ENCODE data around the gene FYCO1.
A peak's percentile ranks its signal among the peaks of the same experiment; 100 is the strongest.

The FYCO1 gene

GRCh38 chr3:45959201-45959600 is 36.4 kb downstream of the FYCO1 start:
- DNase-seq: no peak

- DNase-seq: no peak
These were observed 37.3 kb downstream of the FYCO1 start for GRCh38 chr3:45958321-45958791.

- DNase-seq: no peak
These were observed 38.0 kb downstream of the FYCO1 start for GRCh38 chr3:45957586-45957985.

- DNase-seq: no peak
These were observed 39.9 kb downstream of the FYCO1 start for GRCh38 chr3:45955706-45956105.

- no peak for DNase-seq
These were observed 40.5 kb downstream of the FYCO1 start for GRCh38 chr3:45955017-45955647.

- no peak for DNase-seq
These were observed 41.3 kb downstream of the FYCO1 start for GRCh38 chr3:45954306-45954705.

GRCh38 chr3:45953536-45953935 is 42.1 kb downstream of the FYCO1 start:
- no peak for DNase-seq

GRCh38 chr3:45952456-45952855 is 43.2 kb downstream of the FYCO1 start:
- no peak for DNase-seq

- no peak for DNase-seq
These were observed 43.7 kb downstream of the FYCO1 start for GRCh38 chr3:45951946-45952345.

- DNase-seq: peak; percentile 67
These were observed 44.7 kb downstream of the FYCO1 start for GRCh38 chr3:45950686-45951600.

GRCh38 chr3:45950131-45950530 is 45.5 kb downstream of the FYCO1 start:
- no peak for DNase-seq

- no peak for DNase-seq
These were observed 46.2 kb downstream of the FYCO1 start for GRCh38 chr3:45949432-45949831.

GRCh38 chr3:45948881-45949280 is 46.7 kb downstream of the FYCO1 start:
- no peak for DNase-seq

- no peak for DNase-seq
These were observed 47.3 kb downstream of the FYCO1 start for GRCh38 chr3:45948311-45948781.

GRCh38 chr3:45947361-45947760 is 48.3 kb downstream of the FYCO1 start:
- DNase-seq: no peak

GRCh38 chr3:45946875-45947274 is 48.7 kb downstream of the FYCO1 start:
- no peak for DNase-seq

GRCh38 chr3:45946307-45946706 is 49.3 kb downstream of the FYCO1 start:
- DNase-seq: no peak

GRCh38 chr3:45944830-45945620 is 50.6 kb downstream of the FYCO1 start:
- DNase-seq: no peak

GRCh38 chr3:45943207-45943846 is 52.3 kb downstream of the FYCO1 start, which contains the start of gene CXCR6:
Gene CXCR6, plus strand, starts transcription at chr3:45943464. Its CDS starts 3,018 bp downstream, at chr3:45946482.
- DNase-seq: peak; percentile 53

GRCh38 chr3:45942051-45942825 is 53.4 kb downstream of the FYCO1 start:
- DNase-seq: no peak

- DNase-seq: no peak
These were observed 54.8 kb downstream of the FYCO1 start for GRCh38 chr3:45940781-45941365.
